A673 (cell line): ENCODE measurements around the gene HOMER2. TPM values are rescaled to one million over a fixed set of nuclear protein-coding genes. Genes with fewer than 3 reads are reported as not detected.

Experiments
- BruUV-seq: library from RNA; stranded (reverse); fragments of 400-500 nt; replicated peaks from 2 replicates; lab custom pipeline; 2021; lab: Mats Ljungman, UMichigan
- CTCF ChIA-PET: fragments of 300-600 bp; sonication (Branson Sonifier 250); formaldehyde crosslinking; loops from one replicate; lab custom pipeline; 2022; ENCODE audit warnings: antibody characterized with exemption; lab: Charles Lee
- POLR2A ChIA-PET: fragments of 300-600 bp; sonication (Branson Sonifier 250); formaldehyde crosslinking; loops from one replicate; lab custom pipeline; 2022; ENCODE audit warnings: antibody characterized with exemption; ENCODE audit not compliant: low non-redundant PET; lab: Charles Lee
- DNase-seq: peaks from one replicate; pipeline ENCODE4 v3.0.0-alpha.2; 2015; ENCODE audit warnings: low spot score
- H3K27ac ChIP-seq: fragments of 200-600 bp; sonication (generic); 2 replicates; pipeline ENCODE4 v1.5.1; 2016; ENCODE audit warnings: mixed run types, low read depth, mild to moderate bottlenecking, mixed read lengths, antibody characterized with exemption, low read length; ENCODE audit not compliant: poor library complexity, severe bottlenecking
- H3K27me3 ChIP-seq: fragments of 200-600 bp; sonication (generic); replicated peaks from 2 replicates; pipeline ENCODE4 v1.6.1; 2017; ENCODE audit warnings: mixed run types, low read depth, mild to moderate bottlenecking, mixed read lengths, antibody characterized with exemption, low read length; ENCODE audit not compliant: insufficient read depth, poor library complexity
- H3K36me3 ChIP-seq: fragments of 200-600 bp; sonication (generic); 2 replicates; pipeline ENCODE4 v1.6.1; 2016; ENCODE audit warnings: mixed run types, mild to moderate bottlenecking, mixed read lengths, antibody characterized with exemption, low read length; ENCODE audit not compliant: insufficient read depth, poor library complexity, severe bottlenecking
- H3K4me1 ChIP-seq: fragments of 200-600 bp; sonication (generic); 2 replicates; pipeline ENCODE4 v1.6.1; 2017; ENCODE audit warnings: mixed run types, mild to moderate bottlenecking, mixed read lengths, antibody characterized with exemption, low read length; ENCODE audit not compliant: insufficient read depth, poor library complexity, severe bottlenecking
- H3K4me3 ChIP-seq: fragments of 200-600 bp; sonication (generic); 2 replicates; pipeline ENCODE4 v1.5.1; 2016; ENCODE audit warnings: low read depth, mixed run types, mild to moderate bottlenecking, mixed read lengths, low read length; ENCODE audit not compliant: poor library complexity, severe bottlenecking
- H3K9me3 ChIP-seq: fragments of 200-600 bp; sonication (generic); 2 replicates; pipeline ENCODE4 v1.6.1; 2016; ENCODE audit warnings: mixed run types, low read depth, mild to moderate bottlenecking, mixed read lengths, antibody characterized with exemption, low read length; ENCODE audit not compliant: poor library complexity, severe bottlenecking
- CTCF ChIP-seq: fragments of 300-800, 200-600 bp; sonication (generic); conservative IDR thresholded peaks from 2 replicates; pipeline ENCODE4 v1.5.1; 2017; ENCODE audit warnings: low read depth, mild to moderate bottlenecking, antibody characterized with exemption, low read length, moderate library complexity, mixed read lengths
- EZH2 ChIP-seq: fragments of 200-600 bp; sonication (generic); IDR thresholded peaks from 2 replicates; pipeline ENCODE4 v1.6.1; 2017; ENCODE audit warnings: borderline replicate concordance, low read depth, mild to moderate bottlenecking, mixed read lengths, antibody characterized with exemption, low read length; ENCODE audit not compliant: poor library complexity, severe bottlenecking
- intact Hi-C: fragments of 100-400 bp; cut with micrococcal nuclease; formaldehyde crosslinking; loops from one replicate; pipeline ENCODE4 v1.10.0; 2022; ENCODE audit not compliant: unreplicated experiment
- total RNA-seq: library from RNA; stranded (reverse); gene quantifications from 2 replicates; pipeline ENCODE4 v1.2.3, GENCODE V29; 2021

The HOMER2 gene
- total RNA-seq, 1 experiment from 2014 or later = 6.7 TPM

- Histone ChIP-seq H3K36me3 (no peaks in the 10 kb centered on the region), H3K4me3 (no peak overlapping the region), H3K27me3 (peaks cover 4% of the 10 kb centered on the region), H3K9me3 (no peaks in the 10 kb centered on the region), H3K4me1 (no peaks in the 10 kb centered on the region), H3K27ac (no peak overlapping the region)
- ChIA-PET POLR2A (no interaction called here), CTCF (no interaction called here)
- TF ChIP-seq EZH2 (no peak), CTCF (no peak)
- BruUV-seq = no TSS peak
- DNase-seq = no peak
- intact Hi-C loops = no loop called here
Observed at GRCh38 chr15:82918607-82919230, 33.8 kb downstream of the HOMER2 start.

GRCh38 chr15:82918162-82918561 is 34.4 kb downstream of the HOMER2 start:
- Histone ChIP-seq H3K27me3 (peaks cover 4% of the 10 kb centered on the region), H3K36me3 (no peaks in the 10 kb centered on the region), H3K4me1 (no peaks in the 10 kb centered on the region), H3K4me3 (no peak overlapping the region), H3K27ac (no peak overlapping the region), H3K9me3 (no peaks in the 10 kb centered on the region)
- POLR2A ChIA-PET = no interaction called here
- CTCF ChIA-PET = no interaction called here
- intact Hi-C loops = no loop called here
- DNase-seq = no peak
- BruUV-seq = no TSS peak
- TF ChIP-seq EZH2 = no peak
- TF ChIP-seq CTCF = no peak

- Histone ChIP-seq H3K4me3 (no peak overlapping the region), H3K27ac (no peak overlapping the region), H3K4me1 (no peaks in the 10 kb centered on the region), H3K27me3 (peaks cover 4% of the 10 kb centered on the region), H3K9me3 (no peaks in the 10 kb centered on the region), H3K36me3 (no peaks in the 10 kb centered on the region)
- no peak for DNase-seq
- intact Hi-C loops = no loop called here
- no TSS peak for BruUV-seq
- ChIA-PET CTCF (no interaction called here), POLR2A (no interaction called here)
- no peak for TF ChIP-seq EZH2
- no peak for TF ChIP-seq CTCF
Observed at GRCh38 chr15:82917249-82917648, 35.3 kb downstream of the HOMER2 start.
